ENCODE data around the gene NAV2.

The NAV2 gene

DNA sequence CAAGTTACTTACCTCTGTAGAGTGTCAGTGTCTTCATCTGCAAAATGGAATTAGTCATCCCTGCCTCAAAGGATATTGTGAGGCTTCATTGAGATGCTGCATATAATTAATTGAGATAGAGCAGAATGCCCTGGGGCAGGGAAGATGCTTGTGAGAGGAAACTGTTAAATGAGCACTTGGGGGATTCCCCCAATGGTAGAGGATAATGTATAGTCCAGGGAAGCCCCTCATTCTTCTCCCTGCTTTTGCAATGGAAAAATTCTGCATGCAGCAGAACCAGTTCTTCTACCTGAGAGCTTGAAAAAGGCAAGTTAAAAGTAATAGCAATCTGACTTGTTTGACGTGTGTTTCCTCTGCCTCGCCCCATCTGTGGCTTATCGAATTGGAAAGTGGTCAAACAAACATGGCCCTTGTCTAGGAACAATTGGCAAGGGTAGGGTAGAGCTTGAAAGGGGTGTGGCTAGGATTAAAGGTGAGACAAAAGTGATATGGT lies 90.9 kb downstream of the NAV2 start:
- H3K27ac ChIP-seq (ENCODE audit: low read depth in 2 of 2, low read length in 2 of 2): peak overlapping the region; percentile 76 to 81
- H3K4me3 ChIP-seq (ENCODE audit: low read length in 2 of 2): no peak overlapping the region
- peaks cover 12 to 19% of the 10 kb centered on the region in 2 donors for H3K4me1 ChIP-seq (ENCODE audit: control insufficient read depth in 2 of 2, insufficient read depth in 2 of 2, low read length in 2 of 2)
- H3K27me3 ChIP-seq (ENCODE audit: control insufficient read depth in 2 of 2, insufficient read depth in 2 of 2, low read length in 2 of 2): no peaks in the 10 kb centered on the region
- H3K36me3 ChIP-seq (ENCODE audit: control insufficient read depth in 2 of 2, insufficient read depth in 2 of 2, low read length in 2 of 2): no peaks in the 10 kb centered on the region
- no peak overlapping the region for H3K9ac ChIP-seq (ENCODE audit: low read depth in 1 of 2, low read length in 2 of 2)
- no peaks in the 10 kb centered on the region for H3K9me3 ChIP-seq (ENCODE audit: control insufficient read depth in 2 of 2, low read length in 2 of 2)

DNA sequence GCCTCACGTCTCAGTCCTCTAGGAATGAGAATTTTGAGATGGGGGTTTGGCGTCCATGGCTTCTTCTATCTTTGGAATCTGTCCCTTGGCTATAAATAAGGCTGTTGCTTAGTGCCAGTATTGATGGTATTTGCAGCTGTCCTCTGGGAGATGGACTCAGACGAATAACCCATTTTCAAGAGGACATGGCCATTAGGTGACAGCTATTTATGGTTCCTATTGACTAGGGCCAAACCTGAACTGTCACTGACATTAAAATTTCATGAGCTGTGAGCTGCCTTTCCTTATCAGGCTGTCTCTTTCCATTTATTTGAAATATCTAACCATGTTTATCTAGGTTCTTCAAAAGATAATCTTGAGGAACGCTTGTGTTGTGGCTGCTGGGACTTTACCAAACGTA lies 92.7 kb downstream of the NAV2 start:
- Histone ChIP-seq H3K36me3 (ENCODE audit: control insufficient read depth in 2 of 2, insufficient read depth in 2 of 2, low read length in 2 of 2) (no peaks in the 10 kb centered on the region), H3K9me3 (ENCODE audit: control insufficient read depth in 2 of 2, low read length in 2 of 2) (no peaks in the 10 kb centered on the region), H3K27me3 (ENCODE audit: control insufficient read depth in 2 of 2, insufficient read depth in 2 of 2, low read length in 2 of 2) (no peaks in the 10 kb centered on the region), H3K4me3 (ENCODE audit: low read length in 2 of 2) (no peak overlapping the region), H3K27ac (ENCODE audit: low read depth in 2 of 2, low read length in 2 of 2) (no peak overlapping the region), H3K4me1 (ENCODE audit: control insufficient read depth in 2 of 2, insufficient read depth in 2 of 2, low read length in 2 of 2) (peaks cover 12 to 19% of the 10 kb centered on the region in 2 donors), H3K9ac (ENCODE audit: low read depth in 1 of 2, low read length in 2 of 2) (no peak overlapping the region)

DNA sequence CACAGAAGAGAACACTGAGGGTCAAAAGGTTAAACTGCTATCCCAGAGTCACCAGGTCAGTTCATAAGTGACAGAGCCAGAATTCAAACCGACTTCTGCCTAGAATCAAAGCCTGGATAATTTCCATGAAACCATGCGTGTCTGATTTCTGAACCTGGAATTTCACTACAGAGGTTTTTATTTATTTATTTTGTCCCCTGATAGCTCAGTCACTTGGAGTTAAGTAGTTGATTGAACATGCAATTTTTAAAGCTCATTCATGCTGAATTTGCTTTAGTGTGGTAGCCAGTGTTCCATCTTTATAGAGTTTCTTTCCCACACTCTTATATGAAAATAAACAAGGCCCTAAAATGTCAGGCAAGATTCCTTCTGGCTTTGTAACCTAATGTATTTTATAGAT lies 93.2 kb downstream of the NAV2 start:
- Histone ChIP-seq H3K9me3 (ENCODE audit: control insufficient read depth in 2 of 2, low read length in 2 of 2) (no peaks in the 10 kb centered on the region), H3K27ac (ENCODE audit: low read depth in 2 of 2, low read length in 2 of 2) (no peak overlapping the region), H3K27me3 (ENCODE audit: control insufficient read depth in 2 of 2, insufficient read depth in 2 of 2, low read length in 2 of 2) (no peaks in the 10 kb centered on the region), H3K4me3 (ENCODE audit: low read length in 2 of 2) (no peak overlapping the region), H3K9ac (ENCODE audit: low read depth in 1 of 2, low read length in 2 of 2) (no peak overlapping the region), H3K4me1 (ENCODE audit: control insufficient read depth in 2 of 2, insufficient read depth in 2 of 2, low read length in 2 of 2) (peaks cover 12 to 19% of the 10 kb centered on the region in 2 donors), H3K36me3 (ENCODE audit: control insufficient read depth in 2 of 2, insufficient read depth in 2 of 2, low read length in 2 of 2) (no peaks in the 10 kb centered on the region)

DNA sequence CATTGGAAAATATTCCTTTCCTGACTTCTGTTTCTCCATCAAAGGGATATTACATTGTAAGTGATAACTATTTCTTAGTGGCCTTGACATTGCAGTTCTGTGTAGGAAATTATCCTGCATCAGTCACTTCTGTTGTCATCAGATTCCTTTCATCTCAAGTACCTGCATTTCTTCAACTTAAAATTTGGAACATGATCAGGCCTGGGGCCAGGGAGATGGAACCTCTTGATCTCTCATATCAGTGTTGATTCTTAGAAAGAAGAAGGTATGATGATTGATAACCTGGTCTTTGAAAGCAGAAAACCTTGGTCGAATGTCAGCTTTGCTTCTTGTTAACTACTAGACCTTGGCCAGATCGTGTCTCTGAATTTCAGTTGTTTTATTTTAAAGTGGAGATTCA lies 93.6 kb downstream of the NAV2 start:
- Histone ChIP-seq H3K9ac (ENCODE audit: low read depth in 1 of 2, low read length in 2 of 2) (no peak overlapping the region), H3K27ac (ENCODE audit: low read depth in 2 of 2, low read length in 2 of 2) (no peak overlapping the region), H3K9me3 (ENCODE audit: control insufficient read depth in 2 of 2, low read length in 2 of 2) (no peaks in the 10 kb centered on the region), H3K27me3 (ENCODE audit: control insufficient read depth in 2 of 2, insufficient read depth in 2 of 2, low read length in 2 of 2) (no peaks in the 10 kb centered on the region), H3K36me3 (ENCODE audit: control insufficient read depth in 2 of 2, insufficient read depth in 2 of 2, low read length in 2 of 2) (no peaks in the 10 kb centered on the region), H3K4me1 (ENCODE audit: control insufficient read depth in 2 of 2, insufficient read depth in 2 of 2, low read length in 2 of 2) (peaks cover 12 to 16% of the 10 kb centered on the region in 2 donors), H3K4me3 (ENCODE audit: low read length in 2 of 2) (no peak overlapping the region)

GRCh38 chr11:19808076-19808911 lies 95.7 kb downstream of the NAV2 start:
- no peaks in the 10 kb centered on the region for H3K9me3 ChIP-seq (ENCODE audit: control insufficient read depth in 2 of 2, low read length in 2 of 2)
- no peak overlapping the region for H3K27ac ChIP-seq (ENCODE audit: low read depth in 2 of 2, low read length in 2 of 2)
- no peak overlapping the region for H3K9ac ChIP-seq (ENCODE audit: low read depth in 1 of 2, low read length in 2 of 2)
- H3K36me3 ChIP-seq (ENCODE audit: control insufficient read depth in 2 of 2, insufficient read depth in 2 of 2, low read length in 2 of 2): peaks cover 0 to 3% of the 10 kb centered on the region in 2 donors
- H3K4me3 ChIP-seq (ENCODE audit: low read length in 2 of 2): no peak overlapping the region
- peaks cover 4 to 6% of the 10 kb centered on the region in 2 donors for H3K4me1 ChIP-seq (ENCODE audit: control insufficient read depth in 2 of 2, insufficient read depth in 2 of 2, low read length in 2 of 2)
- H3K27me3 ChIP-seq (ENCODE audit: control insufficient read depth in 2 of 2, insufficient read depth in 2 of 2, low read length in 2 of 2): no peaks in the 10 kb centered on the region

DNA sequence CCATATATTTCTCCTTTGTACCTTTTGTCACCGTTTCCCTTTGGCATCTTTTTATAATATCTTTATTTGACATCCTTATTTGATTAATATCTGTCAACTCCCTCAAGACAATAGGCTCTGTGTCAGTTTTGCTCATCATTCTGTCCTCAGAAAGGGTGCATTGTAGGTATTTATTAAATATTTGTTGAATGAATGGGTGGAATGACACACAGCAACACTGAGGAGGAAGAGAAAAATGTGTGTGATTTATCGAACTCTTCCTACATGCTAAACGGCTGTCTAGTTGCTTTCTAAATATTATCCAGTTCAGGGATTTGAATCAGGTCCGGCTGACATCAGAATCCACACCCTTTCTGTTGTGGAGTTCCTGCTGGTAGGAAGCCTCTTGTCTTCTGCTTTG lies 98.2 kb downstream of the NAV2 start:
- Histone ChIP-seq H3K9me3 (ENCODE audit: control insufficient read depth in 2 of 2, low read length in 2 of 2) (no peaks in the 10 kb centered on the region), H3K27me3 (ENCODE audit: control insufficient read depth in 2 of 2, insufficient read depth in 2 of 2, low read length in 2 of 2) (no peaks in the 10 kb centered on the region), H3K9ac (ENCODE audit: low read depth in 1 of 2, low read length in 2 of 2) (no peak overlapping the region), H3K4me1 (ENCODE audit: control insufficient read depth in 2 of 2, insufficient read depth in 2 of 2, low read length in 2 of 2) (no peaks in the 10 kb centered on the region), H3K36me3 (ENCODE audit: control insufficient read depth in 2 of 2, insufficient read depth in 2 of 2, low read length in 2 of 2) (peaks cover 0 to 3% of the 10 kb centered on the region in 2 donors), H3K4me3 (ENCODE audit: low read length in 2 of 2) (no peak overlapping the region), H3K27ac (ENCODE audit: low read depth in 2 of 2, low read length in 2 of 2) (no peak overlapping the region)

DNA sequence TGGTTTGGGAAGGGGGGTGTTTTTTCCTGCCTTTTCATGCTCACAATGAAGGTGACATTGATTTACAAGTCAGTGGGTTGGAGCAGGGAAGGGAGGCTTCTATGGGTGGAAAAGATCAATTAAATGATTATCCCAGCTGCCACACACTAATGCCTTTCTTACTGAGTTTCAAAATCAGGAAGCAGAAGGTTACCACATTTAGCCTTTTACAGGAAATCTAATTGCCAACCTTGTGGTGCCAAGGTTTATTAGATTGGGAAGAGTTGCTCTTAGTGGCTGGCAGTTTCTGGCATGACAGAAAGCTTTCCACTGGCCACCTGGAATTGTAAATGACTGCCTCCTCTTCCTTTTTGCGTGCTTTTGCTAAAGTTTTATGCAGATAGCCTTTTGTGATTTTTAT lies 98.7 kb downstream of the NAV2 start:
- Histone ChIP-seq H3K36me3 (ENCODE audit: control insufficient read depth in 2 of 2, insufficient read depth in 2 of 2, low read length in 2 of 2) (peaks cover 0 to 3% of the 10 kb centered on the region in 2 donors), H3K4me3 (ENCODE audit: low read length in 2 of 2) (no peak overlapping the region), H3K4me1 (ENCODE audit: control insufficient read depth in 2 of 2, insufficient read depth in 2 of 2, low read length in 2 of 2) (no peaks in the 10 kb centered on the region), H3K9ac (ENCODE audit: low read depth in 1 of 2, low read length in 2 of 2) (no peak overlapping the region), H3K27ac (ENCODE audit: low read depth in 2 of 2, low read length in 2 of 2) (no peak overlapping the region), H3K9me3 (ENCODE audit: control insufficient read depth in 2 of 2, low read length in 2 of 2) (no peaks in the 10 kb centered on the region), H3K27me3 (ENCODE audit: control insufficient read depth in 2 of 2, insufficient read depth in 2 of 2, low read length in 2 of 2) (no peaks in the 10 kb centered on the region)

GRCh38 chr11:19812096-19812495 lies 99.5 kb downstream of the NAV2 start:
- H3K4me3 ChIP-seq (ENCODE audit: low read length in 2 of 2): no peak overlapping the region
- no peak overlapping the region for H3K9ac ChIP-seq (ENCODE audit: low read depth in 1 of 2, low read length in 2 of 2)
- no peaks in the 10 kb centered on the region for H3K27me3 ChIP-seq (ENCODE audit: control insufficient read depth in 2 of 2, insufficient read depth in 2 of 2, low read length in 2 of 2)
- no peak overlapping the region for H3K27ac ChIP-seq (ENCODE audit: low read depth in 2 of 2, low read length in 2 of 2)
- peaks cover 0 to 3% of the 10 kb centered on the region in 2 donors for H3K36me3 ChIP-seq (ENCODE audit: control insufficient read depth in 2 of 2, insufficient read depth in 2 of 2, low read length in 2 of 2)
- no peaks in the 10 kb centered on the region for H3K9me3 ChIP-seq (ENCODE audit: control insufficient read depth in 2 of 2, low read length in 2 of 2)
- no peaks in the 10 kb centered on the region for H3K4me1 ChIP-seq (ENCODE audit: control insufficient read depth in 2 of 2, insufficient read depth in 2 of 2, low read length in 2 of 2)

DNA sequence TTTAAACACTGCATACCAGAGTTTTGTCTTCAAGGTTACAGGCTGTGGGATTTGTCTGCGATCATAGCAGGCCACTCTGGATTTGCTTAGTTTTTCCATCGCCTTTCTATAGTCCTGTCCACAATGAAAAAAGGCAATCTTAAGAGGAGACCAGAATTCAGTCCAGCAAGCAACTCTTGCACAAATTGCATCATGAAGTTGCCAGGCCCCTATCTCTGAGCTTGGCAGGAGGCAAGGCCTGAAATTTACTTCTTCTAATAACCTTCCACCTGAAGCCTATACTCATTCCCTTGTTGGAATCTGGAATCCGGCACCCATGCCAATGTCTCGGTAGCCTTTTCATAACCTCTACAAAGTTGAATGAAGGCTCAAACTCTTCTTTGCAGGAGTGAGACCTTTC lies 100.1 kb downstream of the NAV2 start:
- Histone ChIP-seq H3K27me3 (ENCODE audit: control insufficient read depth in 2 of 2, insufficient read depth in 2 of 2, low read length in 2 of 2) (no peaks in the 10 kb centered on the region), H3K36me3 (ENCODE audit: control insufficient read depth in 2 of 2, insufficient read depth in 2 of 2, low read length in 2 of 2) (peaks cover 0 to 3% of the 10 kb centered on the region in 2 donors), H3K4me1 (ENCODE audit: control insufficient read depth in 2 of 2, insufficient read depth in 2 of 2, low read length in 2 of 2) (no peaks in the 10 kb centered on the region), H3K4me3 (ENCODE audit: low read length in 2 of 2) (no peak overlapping the region), H3K27ac (ENCODE audit: low read depth in 2 of 2, low read length in 2 of 2) (no peak overlapping the region), H3K9ac (ENCODE audit: low read depth in 1 of 2, low read length in 2 of 2) (no peak overlapping the region), H3K9me3 (ENCODE audit: control insufficient read depth in 2 of 2, low read length in 2 of 2) (no peaks in the 10 kb centered on the region)

DNA sequence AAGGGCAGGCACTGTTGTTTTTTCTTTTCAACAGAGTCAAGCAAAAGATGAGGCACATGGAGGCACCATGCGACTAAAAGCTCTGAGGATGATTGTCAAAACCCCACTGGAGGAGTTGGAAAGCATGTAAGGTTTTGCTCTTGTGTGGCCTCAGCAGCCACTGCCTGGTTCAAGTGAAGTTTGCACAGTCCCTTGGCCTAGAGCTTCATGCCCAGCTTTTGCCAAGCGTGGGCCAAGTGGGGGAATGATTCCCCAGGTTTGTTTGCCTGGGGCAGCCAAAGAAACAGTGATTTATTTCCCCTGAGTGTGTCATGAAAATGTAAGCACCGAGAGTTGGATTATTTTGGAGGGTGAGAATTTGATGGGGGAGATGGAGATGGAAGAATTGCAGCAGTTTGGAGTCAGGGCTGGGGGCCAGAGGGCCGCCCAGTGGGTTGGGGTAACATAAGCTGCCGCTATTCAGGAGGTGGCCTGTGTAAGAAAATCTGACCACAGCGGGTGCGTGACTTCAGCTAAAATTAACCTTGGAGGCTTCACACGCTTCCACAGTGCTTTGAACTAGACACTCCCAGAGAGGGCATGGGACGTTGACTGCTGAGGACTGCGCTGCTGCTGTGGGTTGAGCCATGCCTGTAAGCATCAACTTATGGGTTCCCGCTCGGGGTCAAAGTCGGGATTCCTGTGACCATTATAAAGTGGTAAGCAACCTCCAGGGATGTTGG lies 100.7 kb downstream of the NAV2 start:
- Histone ChIP-seq H3K36me3 (ENCODE audit: control insufficient read depth in 2 of 2, insufficient read depth in 2 of 2, low read length in 2 of 2) (peaks cover 0 to 3% of the 10 kb centered on the region in 2 donors), H3K27ac (ENCODE audit: low read depth in 2 of 2, low read length in 2 of 2) (no peak overlapping the region), H3K4me3 (ENCODE audit: low read length in 2 of 2) (no peak overlapping the region), H3K4me1 (ENCODE audit: control insufficient read depth in 2 of 2, insufficient read depth in 2 of 2, low read length in 2 of 2) (no peaks in the 10 kb centered on the region), H3K27me3 (ENCODE audit: control insufficient read depth in 2 of 2, insufficient read depth in 2 of 2, low read length in 2 of 2) (no peaks in the 10 kb centered on the region), H3K9me3 (ENCODE audit: control insufficient read depth in 2 of 2, low read length in 2 of 2) (no peaks in the 10 kb centered on the region), H3K9ac (ENCODE audit: low read depth in 1 of 2, low read length in 2 of 2) (no peak overlapping the region)

Measured in mucosa of rectum (tissue), 2 donors.